ENCODE results near the gene TAP1.

DNA sequence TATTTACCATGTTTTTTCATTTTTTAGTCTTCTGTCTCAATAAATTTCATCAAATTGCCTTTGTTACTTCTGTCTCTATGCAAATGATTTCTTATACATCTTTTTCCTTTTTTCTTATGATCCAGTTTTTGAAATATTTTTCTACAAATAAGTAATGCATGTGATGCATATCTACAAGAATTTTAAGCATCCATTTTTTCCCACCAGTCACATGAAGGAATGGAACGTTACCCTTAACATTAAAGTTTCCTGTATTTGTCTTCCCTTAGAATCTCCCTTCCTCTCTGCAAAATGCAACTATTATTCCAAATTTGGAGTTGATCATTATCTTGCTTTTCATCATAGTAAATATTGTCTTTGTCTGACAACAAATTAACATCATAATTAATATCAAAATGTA is 36.0 kb upstream of the TAP1 start:
- TF ChIP-seq, protein P1, sequence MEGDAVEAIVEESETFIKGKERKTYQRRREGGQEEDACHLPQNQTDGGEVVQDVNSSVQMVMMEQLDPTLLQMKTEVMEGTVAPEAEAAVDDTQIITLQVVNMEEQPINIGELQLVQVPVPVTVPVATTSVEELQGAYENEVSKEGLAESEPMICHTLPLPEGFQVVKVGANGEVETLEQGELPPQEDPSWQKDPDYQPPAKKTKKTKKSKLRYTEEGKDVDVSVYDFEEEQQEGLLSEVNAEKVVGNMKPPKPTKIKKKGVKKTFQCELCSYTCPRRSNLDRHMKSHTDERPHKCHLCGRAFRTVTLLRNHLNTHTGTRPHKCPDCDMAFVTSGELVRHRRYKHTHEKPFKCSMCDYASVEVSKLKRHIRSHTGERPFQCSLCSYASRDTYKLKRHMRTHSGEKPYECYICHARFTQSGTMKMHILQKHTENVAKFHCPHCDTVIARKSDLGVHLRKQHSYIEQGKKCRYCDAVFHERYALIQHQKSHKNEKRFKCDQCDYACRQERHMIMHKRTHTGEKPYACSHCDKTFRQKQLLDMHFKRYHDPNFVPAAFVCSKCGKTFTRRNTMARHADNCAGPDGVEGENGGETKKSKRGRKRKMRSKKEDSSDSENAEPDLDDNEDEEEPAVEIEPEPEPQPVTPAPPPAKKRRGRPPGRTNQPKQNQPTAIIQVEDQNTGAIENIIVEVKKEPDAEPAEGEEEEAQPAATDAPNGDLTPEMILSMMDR (IDR thresholded peaks at IDR 0.05; ENCODE audit: low read depth, low read length), result no peak
- no peak for TF ChIP-seq EZH2phosphoT487 (IDR thresholded peaks at IDR 0.05; ENCODE audit: low read depth)
